GM21526 (cell line): Measurements from ENCODE around the gene PPP2R2C.

Experiments
- ATAC-seq: cut with Tn5 transposase; IDR thresholded peaks from one replicate; pipeline ENCODE4 v1.9.1; 2021; ENCODE audit warnings: moderate library complexity; ENCODE audit not compliant: unreplicated experiment, low FRiP score

PPP2R2C gene

DNA sequence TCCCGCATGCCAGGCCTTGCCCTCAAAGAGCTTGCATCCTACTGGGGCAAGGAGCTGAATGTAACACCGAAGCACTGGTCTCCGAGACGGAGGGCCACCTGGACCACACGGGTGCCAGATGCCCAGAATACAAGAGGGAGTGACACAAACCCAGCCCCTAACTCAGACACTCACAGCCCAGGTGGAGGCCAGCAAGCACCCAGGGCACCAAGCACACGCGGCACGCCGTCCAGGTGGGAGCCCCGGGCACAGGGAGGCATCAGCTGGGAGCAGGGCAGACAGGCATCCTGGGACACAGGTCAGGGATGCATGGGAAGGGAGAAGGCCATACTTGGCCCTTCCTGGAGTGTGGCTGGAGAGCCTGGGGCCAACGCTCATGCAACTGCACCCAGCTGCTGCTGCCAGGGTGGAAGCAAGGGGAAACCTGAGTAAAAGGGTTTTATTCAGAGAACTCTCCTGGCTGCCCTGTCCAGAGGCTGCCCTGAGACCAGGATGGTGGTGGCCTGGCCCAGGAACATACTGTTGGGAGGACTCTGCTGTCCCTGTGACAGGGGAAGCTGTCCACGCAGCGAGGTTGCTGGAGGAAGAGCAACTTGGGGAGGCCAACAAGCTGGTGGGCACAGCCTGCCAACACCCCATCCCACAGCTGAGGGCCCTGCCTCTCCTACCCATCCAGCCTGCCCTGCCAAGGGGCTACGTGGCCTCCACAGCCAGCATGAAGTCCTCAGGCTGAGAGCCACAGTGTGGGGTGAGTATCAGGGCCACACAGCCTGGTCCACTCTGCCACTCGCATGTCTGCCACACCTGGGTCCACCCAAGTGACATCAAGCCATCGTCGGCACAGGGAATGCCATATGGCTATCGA lies 22.2 kb upstream of the PPP2R2C start:
- no peak for ATAC-seq

DNA sequence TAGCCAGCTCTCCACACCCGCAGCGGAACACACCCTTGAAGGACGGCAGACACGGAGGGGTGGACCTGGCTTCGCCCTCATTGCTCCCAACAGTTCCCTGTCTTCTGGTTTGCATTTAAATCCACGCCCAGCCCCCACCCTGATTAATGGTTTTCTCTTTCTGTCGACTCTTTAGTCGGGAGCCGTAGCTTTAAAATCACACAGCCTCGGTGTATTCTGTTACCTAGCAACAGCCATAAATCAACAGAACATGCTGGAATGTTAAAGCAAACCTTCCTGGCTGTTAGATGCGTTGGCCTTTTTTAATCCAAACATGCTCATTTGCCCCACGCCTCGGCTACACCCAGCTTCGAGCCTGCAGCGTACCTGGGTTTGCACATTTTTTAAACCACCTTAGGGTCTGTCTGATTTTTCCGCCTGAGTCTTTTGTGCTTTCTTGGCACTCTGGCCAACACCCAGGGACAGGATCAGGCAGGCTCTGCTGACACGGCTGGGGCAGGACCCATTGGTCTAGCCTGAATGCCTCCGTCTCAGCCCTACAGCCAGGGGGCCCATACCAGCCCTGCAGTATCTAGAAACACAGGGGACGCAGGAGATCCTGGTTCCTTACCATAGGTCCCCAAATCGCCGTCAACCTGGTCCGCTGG lies 21.4 kb upstream of the PPP2R2C start:
- no peak for ATAC-seq

DNA sequence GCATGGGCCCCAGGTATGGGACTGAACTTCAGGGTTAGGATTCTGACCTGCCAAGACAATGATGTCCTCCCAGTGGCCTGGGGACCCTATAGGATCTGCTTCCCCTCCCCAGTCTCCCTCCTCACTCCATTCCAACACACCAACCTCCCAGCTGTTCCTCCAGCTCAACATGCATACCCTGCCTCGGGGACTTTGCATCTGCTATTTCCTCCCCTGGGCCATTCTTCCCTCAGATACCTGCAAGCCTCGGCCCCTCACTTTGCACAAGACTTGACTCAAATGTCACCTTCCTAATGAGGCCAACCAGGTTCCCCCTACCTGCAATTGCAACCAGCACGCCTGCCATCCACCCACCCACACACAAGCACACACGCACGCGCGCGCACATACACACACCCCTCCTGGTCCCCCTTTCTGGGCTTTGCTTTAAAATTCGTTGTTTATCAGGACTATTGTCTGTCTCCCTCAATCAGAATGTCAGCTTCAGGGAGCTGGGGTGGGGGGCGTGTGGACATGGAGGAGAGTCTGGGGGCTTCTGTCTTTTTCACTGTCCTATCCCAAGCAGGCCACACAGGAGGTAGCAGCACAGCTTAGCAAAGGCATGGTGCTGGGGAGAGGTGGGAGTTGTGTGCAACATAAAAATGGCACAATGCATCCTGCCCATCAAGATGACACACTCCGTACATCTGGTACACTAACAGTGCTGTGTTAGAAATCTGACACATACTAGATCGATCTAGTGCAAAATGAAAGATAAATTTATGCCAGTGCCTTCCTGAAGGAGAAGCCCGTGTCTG lies 20.6 kb upstream of the PPP2R2C start:
- ATAC-seq: no peak

DNA sequence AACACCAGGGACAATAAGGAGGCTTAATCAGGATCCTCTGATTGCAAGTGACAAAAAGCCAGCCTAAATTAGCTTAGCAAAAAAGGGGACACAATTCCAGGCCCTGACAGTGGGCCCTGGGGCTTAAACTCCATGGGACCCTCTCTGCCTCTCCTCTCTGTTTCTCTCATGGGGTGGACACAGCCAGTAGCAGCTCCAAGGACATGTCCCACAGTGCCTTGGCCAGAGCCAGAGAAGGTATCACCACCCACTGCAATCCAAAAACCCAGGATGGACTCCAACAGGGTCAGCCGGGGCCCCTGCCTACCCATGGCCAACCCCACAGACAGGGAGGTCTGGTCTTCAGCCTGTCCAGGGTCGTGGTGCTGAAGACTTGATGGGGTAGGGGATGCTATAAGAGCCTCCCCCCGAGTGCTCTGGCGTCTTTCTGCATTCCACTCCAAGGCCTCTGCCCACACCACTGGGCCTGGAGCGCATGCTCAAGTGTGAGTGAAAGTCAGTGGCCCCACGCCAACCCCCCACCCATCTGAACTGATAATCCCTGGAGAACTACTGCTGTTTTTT lies 19.7 kb upstream of the PPP2R2C start:
- no peak for ATAC-seq

DNA sequence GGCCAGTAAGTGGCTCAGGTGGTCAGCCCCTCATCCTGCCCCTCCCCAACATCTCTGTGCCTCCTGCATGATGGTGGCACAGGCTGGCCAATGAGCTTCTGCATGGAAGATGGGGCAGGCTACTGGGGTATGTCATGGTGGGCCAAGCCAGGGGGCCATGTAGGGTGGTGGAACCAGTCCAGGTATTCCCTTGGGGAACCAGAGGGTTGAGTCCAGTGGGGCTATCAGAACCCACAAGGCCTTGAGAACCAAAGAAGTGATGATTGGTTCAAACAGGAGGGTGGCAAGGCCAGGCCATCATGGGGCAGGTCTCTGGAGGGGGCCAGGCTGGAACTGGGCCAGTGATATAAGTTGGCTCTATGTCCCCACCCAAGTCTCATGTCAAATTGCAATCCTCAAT lies 18.8 kb upstream of the PPP2R2C start:
- no peak for ATAC-seq

DNA sequence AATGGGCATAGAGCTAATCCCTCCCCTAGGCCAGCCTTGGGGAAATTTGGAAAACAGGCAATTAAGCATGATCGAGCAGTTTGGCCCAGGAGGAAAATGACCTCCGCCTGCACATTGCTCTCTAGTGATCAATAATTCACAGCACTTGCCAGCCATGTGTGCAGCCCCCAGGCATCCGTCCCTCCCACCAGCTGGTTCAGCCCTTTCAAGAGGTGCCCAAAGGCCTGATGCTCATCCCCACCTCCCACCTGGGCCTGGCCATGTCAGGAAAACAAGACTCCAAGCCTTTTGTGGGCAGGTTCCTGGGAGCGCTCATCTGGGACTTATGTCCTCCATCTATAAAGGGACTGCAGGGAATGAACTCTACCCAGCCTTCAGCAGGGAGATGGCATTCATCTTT lies 17.5 kb upstream of the PPP2R2C start:
- no peak for ATAC-seq

DNA sequence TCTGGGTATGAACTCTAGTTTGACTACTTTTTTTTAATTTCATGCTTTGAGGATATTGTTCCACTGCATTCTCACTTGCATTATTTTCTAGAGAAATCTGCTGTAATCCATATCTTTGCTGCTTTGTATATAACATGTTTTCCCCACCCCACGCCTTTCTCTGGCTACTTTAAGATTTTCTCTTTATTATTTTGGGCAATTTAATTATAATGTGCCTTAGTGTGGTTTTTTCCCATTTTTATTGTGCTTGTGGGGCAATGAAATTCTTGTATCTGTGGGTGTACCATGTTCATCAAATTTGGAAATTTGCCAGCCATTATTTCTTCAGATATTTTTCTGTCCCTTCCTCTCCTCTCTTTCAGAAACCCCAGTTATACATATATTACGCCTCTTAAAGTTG lies 15.1 kb upstream of the PPP2R2C start:
- ATAC-seq: no peak

DNA sequence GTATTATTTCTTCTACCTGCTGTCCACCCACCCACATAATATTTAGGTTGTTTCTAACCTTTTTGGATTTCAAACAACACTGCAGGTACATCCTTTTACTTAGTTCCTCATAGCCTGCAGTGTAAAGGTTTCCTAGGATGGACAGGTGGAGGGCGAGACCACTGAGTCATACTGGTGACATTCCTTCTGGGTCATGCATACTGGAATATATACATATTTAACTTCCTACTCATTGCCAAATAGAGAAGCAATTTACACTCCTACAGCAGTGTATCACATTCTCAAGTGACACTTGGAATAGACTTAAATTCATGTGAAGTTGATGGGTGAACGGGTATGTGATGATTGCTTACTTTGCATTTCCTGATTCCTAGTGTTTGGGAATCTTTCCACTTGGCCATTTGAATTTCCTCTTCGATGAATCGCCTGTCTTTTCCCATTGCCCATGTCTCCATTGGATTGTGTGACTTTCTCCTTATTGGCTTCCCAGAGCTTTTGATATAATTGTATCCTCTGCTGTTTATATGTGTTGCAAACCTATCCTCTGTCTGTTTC lies 8.2 kb upstream of the PPP2R2C start:
- ATAC-seq: no peak

DNA sequence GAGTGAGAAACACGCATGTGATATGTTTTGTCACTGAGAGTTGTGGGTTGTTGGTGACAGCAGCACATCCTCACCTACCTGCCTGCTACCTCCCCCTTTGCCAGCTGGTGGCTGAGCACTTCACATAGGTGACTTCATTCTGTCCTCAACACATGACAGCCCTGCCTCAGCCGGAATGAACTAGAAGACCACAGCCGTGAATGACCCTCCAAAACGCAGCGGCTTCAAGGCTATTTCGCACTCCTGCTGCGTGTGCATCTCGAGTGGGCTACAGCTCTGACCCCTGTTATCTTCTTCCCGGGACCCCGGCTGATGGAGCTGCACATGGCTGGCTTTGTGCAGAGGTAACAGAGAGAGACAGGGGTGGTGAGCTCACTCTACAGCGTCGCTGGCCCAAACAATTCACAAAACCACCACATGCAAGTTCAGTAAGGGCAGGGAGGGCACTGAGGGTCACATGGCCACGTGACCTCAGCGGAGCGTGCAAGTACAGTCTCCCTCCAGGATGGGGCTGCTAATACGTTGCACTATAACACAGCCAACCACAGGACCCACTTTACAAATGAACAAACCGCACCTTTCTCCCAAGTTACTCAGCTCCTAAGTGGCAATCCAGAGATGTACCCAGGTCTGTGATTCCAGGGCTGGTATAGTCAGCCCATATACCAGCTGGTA lies 6.3 kb upstream of the PPP2R2C start:
- no peak for ATAC-seq

DNA sequence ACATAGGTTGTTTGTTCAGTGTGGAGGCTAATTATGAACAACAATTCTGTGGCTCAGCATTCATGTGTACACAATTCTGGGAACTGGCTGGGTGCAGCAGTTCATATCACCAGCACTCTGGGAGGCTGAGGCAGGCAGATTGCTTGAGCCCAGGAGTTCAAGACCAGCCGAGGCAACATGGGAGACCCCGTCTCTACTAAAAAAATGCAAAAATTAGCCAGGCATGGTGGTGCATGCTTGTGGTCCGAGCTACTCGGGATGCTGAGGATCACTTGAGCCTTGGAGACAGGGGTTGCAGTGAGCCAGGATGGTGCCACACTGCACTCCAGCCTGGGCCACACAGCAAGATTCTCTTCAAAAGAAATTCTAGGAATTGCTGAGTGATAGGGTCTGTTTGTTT lies 4.5 kb upstream of the PPP2R2C start:
- no peak for ATAC-seq

DNA sequence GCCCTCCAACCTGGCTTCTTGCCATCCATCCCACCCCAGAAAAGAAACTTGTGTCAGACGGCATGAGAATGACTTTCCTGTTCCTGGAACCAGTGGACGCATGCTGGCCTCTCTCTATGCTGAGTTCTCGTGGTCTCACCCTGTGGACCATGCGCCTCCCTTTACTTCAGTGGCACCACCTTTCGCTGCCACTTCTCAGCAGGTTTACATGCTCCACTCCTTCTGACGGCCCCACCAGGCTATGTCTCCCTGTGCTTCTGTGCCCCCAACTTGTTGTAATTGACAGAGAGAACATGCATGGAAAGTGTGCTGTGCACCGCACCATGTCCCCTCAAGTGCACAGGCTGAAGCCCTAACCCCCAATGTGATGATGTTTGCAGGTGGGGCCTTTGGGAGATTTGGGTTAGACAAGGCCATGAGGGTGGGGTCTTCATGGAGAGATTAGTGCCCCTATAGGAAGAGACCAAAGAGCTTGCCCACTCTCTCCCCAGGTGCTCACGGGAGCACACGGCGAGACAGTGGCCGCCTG lies 3.1 kb upstream of the PPP2R2C start:
- ATAC-seq: no peak

DNA sequence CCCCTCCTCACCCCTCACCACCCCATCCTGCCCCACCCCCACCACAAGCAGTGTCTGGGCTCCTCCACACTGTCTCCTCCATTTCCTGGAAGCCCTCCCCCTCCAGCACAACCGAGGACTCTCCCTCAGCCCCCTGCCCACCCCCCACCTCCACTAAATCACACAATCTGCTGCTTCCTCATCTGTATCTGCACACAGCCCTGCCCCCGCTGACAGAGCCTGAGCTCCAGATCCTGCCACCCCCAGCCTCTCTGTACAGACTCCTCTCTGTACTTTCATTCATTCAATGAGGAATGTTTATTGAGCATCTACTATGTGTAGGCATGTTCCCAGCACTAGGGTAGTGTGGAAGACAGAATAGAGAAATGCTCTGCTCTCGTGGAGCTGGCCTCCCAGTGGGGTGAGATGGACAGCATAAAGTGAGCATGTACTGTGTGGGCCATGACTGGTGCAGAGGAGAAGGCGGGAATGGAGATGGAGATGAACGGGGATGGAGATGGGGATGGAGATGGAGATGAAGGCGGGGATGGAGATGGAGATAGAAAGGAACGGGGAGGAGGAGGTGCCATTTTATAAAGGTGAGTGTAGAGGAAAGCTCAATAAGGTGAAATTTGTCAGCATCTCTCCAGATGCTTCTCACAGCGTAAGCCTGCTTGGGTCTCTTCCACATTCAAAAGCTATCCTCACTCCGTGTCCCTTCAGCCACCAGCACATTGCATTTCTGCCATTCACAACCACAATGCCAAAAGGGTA lies 2.5 kb upstream of the PPP2R2C start:
- ATAC-seq: no peak

DNA sequence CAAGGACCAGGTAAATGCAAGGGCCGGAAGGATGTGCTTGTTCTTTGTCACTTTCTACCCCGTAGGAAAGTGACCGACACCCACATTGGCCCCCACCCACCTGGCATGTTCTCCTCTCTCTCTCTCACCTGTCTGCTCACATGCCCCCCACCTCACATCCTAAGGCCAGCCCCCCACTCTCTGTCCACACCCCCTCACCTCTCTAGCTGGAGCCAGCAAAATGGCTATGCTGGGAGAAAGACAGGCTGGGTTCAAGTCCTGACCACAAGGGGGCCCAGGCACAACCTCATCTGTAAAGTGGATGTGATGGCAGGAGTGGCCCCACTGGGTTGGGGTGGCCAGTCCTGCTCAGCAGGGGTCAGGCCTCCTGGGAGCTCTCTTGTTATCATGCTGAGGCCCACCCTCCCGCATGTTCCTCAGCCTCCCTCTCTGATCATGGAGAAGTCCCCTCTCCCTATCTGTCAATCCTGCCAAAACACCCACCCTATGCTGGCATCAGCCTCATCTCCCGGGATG lies 1.7 kb upstream of the PPP2R2C start:
- ATAC-seq: no peak

DNA sequence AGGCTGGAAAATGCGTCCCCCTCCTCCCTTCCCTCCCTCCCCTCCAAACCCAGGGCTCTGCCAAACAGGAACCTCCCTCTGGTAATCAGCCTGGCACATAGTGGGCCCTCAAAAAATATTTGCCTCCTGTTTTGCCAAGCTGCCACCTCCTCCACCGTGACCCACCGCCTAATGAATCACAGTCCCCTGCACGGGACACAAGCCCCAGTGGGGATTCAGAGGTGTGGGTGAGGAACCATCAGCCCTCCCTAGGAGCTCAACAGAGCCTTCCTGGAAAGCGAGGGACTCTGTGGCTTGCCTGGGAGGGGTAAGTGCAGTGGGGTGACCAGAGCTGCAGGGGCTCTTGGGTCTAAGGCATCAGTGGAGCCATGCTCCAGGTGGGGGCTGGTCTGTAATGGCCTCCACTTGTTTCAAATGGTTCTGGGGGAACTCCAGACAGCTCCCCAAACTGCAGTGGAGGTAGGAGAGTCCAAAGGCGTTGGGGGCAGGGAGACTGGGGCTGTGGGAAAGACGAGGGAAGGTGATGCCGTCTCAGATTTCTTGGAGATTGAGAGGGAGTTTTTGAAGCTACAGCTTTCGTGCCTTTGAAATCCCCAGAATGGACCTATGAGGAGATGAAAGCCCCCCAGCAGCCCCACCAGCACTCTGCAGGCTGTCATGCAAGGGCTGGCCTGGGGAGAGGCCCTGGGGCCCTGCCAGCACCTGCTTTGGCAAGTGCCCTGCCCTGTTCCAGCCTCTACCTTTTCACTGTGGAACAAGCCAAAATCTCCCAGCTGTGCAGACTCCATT lies 1.0 kb upstream of the PPP2R2C start:
- ATAC-seq: no peak

DNA sequence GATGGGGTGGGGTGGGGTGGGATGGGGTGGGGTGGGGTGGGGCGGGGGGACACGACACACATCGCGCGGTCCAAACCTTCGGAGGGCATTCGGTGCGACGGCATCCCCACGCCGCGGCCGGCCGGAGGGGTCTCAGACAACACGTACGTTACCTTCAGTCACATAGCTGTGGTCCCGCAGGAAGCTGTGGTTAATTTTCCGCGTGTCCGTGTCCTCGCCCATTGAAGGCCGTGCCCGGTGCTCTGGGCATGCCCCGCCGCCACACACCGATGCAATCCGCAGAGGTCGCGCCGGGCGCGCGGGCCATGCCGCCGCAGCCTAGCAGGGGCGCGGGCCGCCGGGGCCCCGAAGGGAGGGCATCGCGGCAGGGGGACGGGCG lies 417 bp downstream of the PPP2R2C start:
- ATAC-seq: no peak

DNA sequence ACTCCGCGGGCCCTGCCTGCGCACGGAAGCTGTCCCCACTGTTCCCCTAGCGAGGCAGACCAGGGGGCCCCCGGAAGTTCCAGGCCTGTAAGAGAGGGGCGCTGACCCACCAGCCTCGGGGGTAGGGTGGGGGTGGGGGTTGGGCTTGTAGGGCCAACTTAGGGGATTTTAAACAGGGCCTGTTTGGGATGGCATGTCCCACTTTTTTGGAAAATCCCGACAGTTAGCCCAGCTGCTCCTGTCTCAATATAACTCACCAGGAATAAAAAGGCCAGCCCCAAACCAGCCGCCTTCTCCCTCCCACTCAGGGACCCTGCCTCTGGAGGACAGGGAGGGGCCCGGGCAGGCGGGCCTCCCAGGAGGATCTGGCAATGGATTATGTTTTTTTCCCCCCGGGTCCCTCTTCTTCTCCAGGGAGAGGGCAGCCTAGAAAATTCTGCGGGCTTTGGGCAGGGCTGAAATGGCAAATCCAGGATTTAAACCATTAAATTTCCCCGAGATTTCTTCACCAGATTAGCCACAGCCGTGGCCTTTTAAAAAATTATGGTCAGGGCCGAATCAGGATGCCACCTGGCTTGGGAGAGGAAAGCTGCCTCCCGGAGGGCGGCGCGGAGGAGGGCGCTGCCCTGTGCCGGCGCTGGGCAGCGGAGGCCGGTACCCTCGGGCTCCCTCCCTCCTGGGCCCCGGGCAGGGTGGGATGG lies 957 bp downstream of the PPP2R2C start:
- no peak for ATAC-seq

DNA sequence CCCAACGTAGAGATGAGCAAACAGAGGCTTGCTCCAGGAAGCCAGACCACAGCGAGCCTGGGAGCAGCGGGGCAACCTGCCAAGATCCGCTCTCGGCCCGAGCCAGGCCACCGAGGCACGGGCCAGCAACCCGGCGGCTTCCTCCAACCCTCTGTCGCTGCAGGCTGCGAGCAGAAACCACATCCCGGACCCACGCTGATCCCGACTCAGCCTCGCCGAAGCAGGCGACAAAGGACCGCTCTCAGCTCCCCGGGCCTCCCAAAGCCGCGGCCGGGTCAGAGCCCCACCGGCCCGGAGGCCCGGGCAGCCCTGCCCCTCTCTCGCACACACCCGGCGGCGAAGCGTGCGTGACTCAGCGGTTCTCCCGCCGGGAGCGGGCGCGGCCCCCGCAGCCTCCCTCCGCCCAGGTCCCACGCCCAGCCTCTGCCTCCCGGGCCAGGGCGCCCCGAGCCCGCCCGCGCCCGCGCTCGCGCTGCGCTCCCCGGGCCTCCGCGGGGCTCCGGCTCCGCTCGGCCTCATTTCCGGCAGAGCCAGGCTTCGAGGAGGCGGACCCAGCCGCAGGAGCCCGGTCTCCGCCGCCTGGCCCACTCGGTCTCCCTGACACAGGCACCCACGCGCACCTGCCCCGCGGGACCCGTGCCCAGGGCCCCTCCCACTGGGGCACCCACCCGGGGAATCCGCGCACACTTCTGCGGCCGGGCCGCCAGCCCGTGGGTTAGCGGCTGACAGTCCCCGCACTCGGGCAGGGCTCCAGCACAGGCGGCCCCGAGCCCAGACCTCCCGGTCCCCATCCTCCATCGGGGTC lies 1.7 kb downstream of the PPP2R2C start:
- ATAC-seq: no peak
